Upper lobe of left lung (tissue), 4 donors: ENCODE results near the gene ZNF264.

Source experiments
- CTCF ChIP-seq, 6 experiments: fragments of 450-650 bp in 4 of 6; fragments of 200-600 bp in 2 of 6; sonication (generic) in 2 of 6; IDR thresholded peaks; one replicate each; pipeline ENCODE4 v1.5.1; 2016 to 2019; ENCODE audit warnings: antibody characterized with exemption in 6 of 6
- POLR2A ChIP-seq, 4 donors: fragments of 450-650 bp; IDR thresholded peaks; one replicate each; pipeline ENCODE4 v1.5.1; 2016 to 2017; ENCODE audit warnings: antibody characterized with exemption in 4 of 4, mild to moderate bottlenecking in 2 of 4

DNA sequence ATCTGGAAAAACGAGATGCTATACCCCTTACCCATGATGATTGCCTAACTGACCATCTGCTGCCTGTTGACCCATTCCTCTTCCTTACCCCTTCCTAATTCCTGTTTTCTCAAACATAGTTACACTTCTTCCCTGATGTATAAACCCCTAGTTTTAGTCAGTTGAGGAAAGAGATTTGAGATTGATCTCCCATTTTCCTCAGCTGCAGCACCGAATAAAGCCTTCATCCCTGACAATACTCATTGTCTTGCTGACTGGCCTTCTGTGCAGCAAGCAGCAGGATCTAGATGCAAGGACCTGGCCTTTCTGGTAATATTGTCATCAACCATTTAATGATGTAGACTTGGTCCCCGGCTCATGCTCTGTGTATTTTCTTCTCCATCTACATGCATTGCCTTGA is 999 bp upstream of the ZNF264 start:
- no peak for TF ChIP-seq CTCF (IDR thresholded peaks at IDR 0.05)
- TF ChIP-seq POLR2A (IDR thresholded peaks at IDR 0.05): no peak
